Suppressor macrophage (primary cell): ENCODE data around the gene POLG2.

ENCODE experiments used
- DNase-seq, 4 experiments: peaks; one replicate each; pipeline ENCODE4 v3.0.0-alpha.2; 2020 to 2022
- total RNA-seq, 17 experiments: gene quantifications; one replicate each; lab custom pipeline; 2026; ENCODE audit warnings: mixed read lengths in 6 of 17, inconsistent platforms in 3 of 17; lab: John Stamatoyannopoulos, UW

The POLG2 gene
- total RNA-seq = 0.64 to 11.2 (median 3.8) reads per million in 17 experiments

DNA sequence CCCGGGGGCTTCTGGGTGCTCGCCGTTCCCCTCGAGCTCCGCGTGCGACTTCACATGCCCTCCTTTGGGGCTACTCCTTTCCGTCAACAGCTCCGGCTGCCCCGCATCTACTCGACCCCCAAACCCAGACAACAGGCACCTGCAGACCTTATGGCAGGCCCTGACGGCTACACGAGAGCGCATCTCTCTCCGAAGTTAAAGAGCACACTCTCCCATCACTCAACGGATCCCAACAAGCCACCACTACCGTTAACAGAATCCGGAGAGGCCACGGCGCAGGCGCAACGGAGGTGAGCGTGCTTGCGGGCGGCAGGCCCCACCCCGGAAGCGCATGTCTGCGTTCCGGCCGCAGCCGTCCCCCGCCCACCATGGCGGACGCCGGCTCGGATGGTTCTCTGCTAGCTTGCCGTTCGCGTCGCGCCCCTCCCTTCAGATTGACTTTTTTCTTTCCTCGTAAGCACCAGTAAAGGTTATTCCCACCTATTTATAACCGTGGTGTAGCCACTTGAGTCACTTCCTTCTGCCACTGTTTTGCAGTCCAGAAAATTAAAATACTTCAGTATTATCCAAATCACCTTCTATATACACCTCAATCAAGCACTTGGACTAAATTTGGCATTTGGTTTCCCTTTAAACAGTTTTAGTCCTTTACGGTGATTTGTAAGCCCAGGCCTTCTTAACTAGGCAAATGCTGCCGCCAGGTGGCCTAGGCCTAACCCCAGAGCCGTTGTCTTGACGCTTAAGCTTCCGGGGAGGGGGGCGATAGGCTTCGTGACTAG is at the start of gene POLG2:
Gene POLG2, minus strand, starts transcription at position 269 of the 779 bp plus-strand sequence. Its CDS starts 86 bp downstream, at position 183.
- peak; percentile 96 to 98 (median 98) for DNase-seq

DNA sequence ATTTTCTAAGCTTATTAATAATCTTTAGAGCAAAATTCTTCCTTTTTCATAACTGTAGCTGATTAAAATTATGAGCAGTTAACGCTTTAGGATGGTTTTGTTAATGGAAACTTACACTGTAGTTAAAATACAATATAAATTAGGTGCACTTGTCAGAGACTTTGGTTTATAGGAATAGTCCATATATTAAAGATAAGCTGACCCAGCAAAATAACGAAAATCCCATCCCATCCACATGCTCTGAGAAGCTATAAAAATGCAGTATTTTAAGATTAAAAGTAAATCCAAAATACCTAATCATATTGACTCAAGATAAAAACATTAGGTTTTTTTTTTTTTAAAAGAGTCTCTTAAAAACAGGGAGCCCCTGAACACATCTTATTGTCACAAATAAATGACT is 47.9 kb upstream of the POLG2 start:
- DNase-seq = no peak

DNA sequence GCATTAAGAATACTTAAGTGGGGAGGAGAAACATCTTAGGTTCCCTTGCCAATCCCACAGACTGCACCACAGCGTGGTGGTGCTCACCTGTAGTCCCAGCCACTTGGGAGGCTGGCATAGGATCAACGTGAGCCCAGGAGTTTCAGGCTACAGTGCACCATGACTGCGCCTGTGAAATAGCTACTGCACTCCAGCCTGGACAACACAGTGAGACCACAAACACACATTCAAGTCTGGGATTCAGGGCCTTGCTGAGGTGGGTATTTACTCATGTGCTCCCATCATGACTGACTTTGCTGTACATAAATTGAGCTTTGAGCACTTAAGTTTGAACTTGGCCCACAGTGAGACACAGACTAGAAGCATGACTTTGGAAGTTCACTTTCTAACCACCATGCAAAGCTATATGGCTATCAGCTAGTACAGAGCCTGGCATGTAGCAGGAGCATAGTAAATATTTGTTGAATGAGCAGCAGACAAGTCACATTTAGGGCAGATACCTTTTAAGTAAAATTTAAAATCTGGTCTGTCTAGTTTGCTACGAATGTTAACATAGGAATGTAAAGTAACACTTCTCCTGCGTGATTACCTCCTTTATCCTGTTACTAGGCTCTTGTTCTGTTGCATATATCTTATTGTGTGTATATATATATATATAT is 43.4 kb upstream of the POLG2 start:
- no peak for DNase-seq

DNA sequence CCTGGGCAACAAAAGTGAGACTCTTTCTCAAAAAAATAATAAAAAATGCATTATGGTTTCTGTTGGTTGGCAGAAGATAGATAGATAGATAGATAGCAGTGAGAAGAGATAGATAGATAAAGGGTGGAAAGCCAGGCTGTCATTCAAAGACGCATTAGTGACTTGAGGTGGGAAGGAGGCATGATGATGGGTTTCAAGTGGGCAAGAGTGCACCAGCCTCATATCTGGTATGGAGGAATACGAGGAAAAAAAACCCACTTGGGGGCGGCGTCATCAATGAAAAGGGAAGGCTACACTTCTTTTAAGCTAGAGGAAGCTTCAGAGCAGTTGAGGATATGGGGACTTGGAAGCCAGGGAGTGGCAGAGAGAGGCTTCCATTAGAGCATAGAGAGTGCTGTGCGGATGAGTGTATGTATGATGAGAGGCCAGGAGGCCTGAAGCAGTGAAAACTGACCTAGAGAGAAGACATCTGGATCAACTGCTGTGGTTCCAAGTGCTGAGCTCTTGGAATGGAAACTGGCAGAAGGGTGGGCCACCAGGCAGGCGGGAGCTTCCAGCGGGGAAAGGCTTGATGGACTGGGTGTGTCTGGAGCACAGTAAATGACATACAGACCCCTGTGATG is 41.8 kb upstream of the POLG2 start:
- no peak for DNase-seq

DNA sequence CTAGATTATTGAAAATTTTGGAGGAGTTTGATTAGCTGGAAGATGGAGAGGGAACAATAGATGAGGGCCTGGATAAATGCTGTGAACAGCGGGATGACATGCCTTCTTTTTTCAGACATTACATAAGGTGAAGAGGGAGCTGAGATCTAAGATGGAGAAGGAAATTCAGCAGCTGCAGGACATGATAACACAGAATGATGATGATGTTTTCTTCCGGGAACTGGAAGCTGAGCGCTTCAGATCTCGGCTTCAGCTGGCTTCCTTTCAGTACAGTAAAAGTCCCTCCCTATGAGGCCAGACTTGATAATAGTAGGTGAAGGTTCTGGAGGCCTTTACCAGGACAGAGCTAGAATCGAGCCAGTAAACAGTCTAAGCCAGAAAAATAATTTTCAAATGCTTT is 40.6 kb upstream of the POLG2 start:
- no peak for DNase-seq

DNA sequence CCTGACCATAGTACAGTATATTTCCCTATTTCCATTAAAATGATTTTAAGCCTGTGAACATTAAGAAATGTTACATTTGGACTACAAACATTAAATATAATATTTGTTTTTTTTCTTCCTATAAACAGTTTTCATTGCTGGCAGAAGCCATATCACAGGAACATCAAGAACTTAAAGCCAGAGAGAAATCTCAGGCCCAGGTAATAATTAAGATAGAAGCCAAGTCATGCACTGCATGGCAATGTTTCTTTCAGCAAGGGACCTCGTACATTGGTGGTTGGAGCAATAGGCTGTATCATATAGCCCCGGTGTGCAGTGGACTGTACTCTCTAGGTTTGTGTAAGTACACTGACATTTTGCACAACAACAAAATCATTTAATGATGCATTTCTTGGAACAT is 40.1 kb upstream of the POLG2 start:
- DNase-seq = no peak

DNA sequence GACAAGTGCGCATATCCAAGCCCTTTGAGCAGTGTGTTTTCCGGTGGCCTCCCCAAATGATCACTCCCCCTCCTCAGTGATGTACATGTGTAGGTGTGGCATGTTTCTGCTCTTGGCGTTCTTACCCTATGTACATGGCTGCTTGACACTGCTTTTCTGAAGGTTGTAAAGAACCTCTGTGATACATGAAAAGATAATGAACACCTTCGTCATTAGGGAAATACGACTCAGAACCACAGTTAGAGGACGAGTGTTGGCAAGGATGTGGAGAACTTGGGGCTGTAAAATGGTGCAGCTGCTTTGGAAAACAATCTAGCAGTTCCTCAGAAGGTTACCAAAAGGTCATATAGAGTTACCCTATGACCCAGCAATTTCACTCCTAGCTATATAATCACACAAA is 38.5 kb upstream of the POLG2 start:
- no peak for DNase-seq

DNA sequence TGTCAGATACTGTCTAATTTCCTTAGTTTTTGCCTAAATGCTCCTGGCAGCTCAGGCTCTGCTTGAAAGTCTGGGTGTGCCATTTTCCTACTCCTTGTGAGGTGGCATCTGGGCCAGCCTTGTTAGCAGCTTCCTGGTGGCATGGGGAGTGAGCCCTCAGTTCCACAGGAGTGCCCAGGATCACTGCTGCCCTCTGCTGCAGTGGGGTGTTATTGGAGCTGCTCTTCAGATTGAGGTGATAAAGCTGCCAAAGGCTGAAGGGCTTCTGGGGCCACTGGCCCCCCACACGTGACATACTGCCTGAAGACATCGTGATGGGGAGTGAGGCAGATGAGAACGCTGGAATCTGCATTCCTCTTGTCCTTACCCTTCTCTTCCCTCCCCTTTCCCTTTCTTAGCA is 37.3 kb upstream of the POLG2 start:
- peak in 3 of 4 experiments; percentile 17 to 29 (median 19) for DNase-seq

DNA sequence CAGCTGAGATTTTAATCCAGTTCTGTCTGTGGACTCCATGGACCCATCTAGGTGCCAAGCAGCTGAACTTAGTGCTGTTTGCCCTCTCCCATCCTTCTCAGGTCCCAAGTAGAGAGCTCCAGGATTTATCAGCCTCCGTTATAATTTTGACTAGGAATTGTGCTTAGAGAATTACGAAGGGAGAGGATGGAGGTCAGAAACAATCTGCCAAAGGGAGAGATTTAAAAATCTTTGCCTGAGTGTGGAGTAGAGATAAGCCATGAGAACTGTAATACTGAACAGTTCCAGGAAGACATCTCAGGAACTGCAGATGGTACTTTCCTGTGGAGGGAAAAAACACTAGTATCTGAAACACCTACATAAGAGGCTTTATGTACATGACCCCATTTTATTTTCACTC is 36.9 kb upstream of the POLG2 start:
- no peak for DNase-seq

DNA sequence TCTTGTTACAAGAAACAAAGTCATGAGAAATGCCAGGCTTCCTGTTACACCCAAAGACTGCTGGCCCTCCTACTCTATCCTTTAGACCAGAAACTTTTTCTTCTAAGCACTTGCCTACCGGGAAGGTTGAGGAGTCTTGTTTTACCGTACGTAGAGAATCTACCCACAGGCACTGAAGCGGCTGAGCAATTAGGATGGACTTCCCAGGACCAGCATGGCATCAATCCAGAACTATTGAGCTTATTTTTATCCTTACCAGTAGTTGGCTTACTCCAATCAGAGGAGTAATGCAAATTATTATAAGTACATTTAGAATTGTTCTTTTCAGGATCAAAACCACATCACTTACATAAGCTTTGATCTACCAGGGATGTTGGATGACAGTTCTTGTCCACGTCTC is 35.6 kb upstream of the POLG2 start:
- no peak for DNase-seq

DNA sequence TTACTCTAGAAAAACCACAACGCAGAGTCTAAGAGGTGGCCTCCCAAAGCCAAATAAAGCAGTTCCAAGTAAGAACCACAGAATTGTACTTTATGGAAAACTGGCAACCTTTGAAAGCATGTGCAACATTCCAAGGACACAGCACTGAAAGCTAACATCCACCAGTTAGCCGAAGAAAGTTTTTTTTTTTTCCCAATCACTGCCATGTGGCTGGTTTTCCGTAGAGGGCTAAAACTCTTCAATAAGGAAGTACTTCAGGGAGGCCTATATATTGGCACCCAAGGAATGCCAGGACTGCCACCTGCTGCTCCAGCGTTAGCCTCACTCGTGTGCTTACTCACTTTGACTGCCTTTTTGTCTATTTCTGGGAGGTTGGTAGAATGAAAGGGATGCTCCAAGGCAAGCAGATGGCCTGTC is 35.1 kb upstream of the POLG2 start:
- no peak for DNase-seq

DNA sequence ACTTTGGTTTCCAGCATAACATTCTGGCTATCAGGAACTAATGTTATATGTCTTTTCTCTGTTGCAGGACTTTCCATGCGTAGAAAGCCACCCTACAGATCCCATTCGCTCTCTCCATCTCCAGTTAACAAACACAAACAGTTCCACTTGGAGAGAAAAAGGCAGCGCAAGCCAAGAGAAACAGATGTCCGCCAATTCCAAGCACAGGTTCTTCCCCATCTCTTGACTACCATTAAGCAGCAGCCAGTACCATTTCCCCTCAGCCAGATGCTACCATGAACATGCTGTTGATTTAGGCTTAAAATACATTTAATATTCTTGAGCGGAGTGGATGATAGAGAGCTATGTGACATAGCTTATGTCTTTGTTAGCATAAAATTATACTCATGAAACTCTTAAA is 32.4 kb upstream of the POLG2 start:
- DNase-seq = no peak

DNA sequence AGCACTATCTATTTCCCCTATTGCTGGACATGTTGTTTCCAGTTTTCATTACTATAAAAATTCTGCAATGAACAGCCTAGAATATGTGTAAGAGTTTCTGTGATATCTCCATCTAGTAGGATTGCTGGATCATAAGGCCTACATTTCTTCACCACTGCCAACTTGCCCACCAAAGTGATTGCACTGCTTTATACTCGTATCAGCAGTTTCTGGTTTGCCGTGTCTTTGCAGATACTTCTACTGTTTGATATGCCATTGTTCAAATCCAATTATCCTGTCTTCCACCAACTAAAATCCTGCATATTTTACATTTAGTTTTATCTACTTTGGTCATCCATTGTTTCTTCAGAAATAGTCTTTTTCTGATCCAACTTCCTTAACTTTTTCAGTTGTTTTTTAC is 31.1 kb upstream of the POLG2 start:
- no peak for DNase-seq

DNA sequence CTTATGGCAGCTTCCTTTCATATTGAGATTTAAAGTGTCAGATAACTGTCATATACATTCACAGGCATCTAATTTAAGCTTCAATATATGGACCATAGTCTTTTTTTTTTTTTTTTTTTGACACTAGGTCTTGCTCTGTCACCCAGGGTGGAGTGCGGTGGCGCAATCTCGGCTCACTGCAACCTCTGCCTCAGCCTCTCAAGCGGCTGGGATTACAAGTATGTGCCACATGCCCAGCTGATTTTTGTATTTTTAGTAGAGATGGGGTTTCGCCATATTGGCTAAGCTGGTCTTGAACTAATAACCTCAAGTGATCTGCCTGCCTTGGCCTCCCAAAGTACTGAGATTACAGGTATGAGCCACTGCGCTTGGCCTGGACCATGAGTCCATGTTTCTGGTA is 23.5 kb upstream of the POLG2 start:
- DNase-seq = no peak

DNA sequence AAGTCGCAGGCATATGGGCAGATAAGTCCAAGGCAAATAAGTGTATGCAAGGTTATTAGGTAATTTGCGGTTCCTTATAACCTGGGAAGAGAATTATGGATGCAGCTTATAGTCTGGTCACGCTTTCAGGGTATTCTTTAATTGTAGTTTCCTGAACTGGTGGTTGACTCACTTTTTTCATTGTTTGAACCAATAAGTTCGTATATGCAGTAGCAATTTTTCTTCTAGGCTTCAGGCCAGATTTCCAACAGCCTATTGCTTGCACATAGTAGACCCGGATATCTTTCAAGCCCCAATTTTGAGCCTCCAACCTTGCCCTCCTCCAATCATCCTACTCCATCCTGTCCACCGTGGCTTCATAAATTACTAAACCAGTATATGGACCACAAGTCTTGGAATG is 22.7 kb upstream of the POLG2 start:
- DNase-seq = no peak

DNA sequence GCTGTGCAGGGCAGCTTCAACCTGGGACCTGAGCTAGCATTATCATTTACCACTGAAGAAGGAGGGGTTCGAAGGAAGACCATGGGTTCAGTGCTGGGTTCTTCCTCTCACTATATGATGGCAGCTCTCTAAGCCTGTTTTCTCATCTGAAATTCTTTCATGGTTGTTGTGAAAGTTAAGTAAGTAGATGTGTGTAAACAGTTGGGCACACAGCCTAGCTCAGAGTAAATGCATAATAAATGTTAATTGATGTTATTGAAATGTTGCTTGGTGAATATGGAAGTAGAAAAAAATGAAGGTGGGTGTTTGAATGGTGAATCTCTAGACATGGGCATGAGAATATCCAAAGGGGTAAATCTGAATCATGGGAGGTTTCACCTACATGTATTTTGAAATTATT is 19.0 kb upstream of the POLG2 start:
- DNase-seq = no peak

DNA sequence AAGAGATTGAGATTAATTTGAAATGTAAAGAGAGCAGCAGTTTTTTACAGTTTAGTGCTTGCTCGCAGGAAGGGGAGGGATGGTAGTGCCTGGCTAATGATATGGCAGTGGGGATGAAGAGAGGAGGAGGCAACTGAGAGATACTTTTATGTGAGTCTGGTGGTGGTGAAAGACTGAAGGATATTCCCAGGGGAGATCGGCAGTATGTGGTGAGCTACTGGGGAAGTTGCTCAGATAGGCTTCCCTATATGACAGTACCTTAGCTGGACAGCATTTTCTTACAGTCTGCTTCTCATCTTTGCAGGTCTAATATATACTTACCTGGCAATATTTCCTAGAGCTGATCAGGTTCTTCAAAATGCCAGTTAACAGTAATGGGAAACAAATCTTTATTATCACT is 18.6 kb upstream of the POLG2 start:
- DNase-seq = no peak

DNA sequence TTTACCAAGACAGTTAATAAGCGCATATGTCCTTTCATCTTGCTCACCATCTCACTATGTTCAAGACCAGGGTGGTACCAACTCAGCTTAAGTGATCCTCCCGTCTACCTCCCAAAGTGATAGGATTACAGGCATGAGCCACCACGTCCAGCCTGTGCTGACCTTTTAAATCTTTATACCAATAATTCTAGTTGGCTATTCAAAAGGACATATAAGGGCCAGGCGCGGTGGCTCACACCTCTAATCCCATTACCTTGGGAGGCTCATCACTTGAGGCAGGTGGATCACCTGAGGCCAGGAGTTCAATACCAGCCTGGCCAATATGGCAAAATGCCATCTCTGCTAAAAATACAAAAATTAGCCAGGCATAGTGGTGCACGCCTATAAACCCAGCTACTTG is 12.3 kb upstream of the POLG2 start:
- no peak for DNase-seq

DNA sequence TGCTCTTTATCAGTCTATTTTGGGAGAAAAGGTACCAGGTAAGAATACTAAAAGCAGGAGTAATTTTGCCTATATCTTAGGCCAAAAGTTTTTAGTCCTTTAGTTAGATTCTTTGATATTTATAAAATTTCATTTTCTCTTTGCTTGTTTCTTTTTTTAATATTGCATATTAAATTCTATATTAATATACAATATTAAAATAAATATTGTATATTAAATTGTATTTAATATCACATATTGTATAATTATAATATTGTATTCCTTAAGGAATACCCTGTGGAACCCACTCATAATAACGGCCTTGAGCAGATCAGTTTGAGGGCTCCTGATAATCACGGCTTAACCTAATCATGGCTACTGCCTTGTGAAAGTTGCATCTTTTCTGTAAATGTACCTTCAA is 11.8 kb upstream of the POLG2 start:
- no peak for DNase-seq

DNA sequence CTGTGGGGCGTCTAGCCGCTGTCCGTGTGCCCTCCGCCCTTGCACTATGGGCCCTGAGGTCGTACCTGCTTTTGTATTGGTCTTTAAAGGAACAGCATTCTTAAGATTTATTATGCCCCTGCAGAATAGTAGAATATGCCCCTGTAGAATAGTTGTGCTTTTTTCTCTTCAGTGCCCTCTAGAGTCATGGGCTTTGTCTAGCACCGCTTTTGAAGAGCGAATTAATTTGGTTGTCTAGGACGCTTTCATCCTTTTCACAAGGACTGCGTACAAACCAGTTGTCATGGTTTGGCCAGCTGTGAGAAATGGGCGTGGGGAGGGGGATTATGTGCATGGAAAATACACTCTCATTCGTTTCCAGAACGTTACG is 10.5 kb upstream of the POLG2 start:
- DNase-seq = peak; percentile 31 to 65 (median 54)

DNA sequence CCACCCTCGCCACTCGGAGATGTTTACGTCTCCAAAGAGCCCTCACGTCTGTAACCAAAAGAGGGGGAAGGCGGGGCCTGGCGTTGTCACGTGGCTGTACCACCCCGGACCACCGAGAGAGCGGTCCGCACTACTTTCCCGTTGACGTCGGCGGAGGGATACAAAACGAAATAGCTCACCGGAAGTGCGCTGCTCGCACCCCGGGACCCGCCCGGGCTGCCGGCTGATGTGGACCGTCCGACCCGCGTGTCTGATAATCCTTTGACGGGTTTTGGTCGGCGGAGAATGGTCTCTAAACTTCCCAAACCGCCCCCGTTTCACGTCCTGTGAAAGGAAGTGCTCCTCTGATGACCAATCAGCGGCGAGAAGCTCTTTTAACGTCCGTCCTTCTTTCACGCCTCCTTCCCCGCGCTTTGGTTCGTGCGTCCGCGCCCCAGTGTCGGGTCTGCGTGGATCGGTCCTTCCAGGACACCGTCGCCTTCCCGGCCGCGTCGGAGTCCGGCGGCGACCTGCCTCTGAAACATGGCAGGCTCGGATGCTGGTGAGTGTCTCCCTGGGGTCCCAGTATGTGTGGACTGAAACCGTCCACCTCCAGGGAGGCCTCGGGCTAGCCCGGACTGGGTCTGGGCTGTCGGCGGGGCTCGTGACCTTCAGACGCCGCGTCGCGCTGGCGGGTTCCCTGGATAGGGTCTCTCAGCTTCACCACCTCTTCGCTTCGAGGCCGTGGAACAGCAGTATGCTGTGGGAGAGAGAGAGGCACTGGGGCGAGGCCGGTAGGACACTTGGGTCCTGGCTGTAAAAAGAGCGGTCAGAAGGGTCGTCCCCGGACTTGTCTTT is 9.9 kb upstream of the POLG2 start, which contains the start of gene CEP95:
Gene CEP95, plus strand, starts transcription at position 402 of the 837 bp plus-strand sequence. Its CDS starts 121 bp downstream, at position 523.
- DNase-seq = peak; percentile 96 to 98 (median 98)

DNA sequence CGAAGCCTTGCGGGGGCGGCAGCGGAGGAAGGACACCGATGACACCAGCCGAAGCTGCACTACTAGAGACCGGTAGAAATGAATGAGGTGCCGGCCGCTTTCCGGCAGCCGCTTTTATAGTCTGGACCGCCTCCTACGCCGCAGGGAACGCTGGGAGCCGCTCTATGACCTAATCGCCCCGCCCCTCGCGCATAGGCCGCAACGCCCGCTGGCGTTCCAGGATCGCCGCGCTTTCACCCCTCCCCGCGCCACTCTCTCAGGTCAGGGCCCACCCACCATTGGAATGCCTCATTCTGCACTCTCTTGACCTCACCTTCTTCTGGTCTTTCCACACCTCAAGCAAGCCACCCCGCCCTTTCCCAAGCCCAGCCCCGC is 9.3 kb upstream of the POLG2 start, which contains the start of gene DDX5:
Gene DDX5, minus strand, starts transcription at position 89 of the 375 bp plus-strand sequence. CDS start 170 bp downstream, outside the sequence.
- peak; percentile 98 to 99 (median 98) for DNase-seq
